Liver (tissue), 9 donors: Measurements from ENCODE around the gene UNC5B. TPM values are rescaled to one million over a fixed set of nuclear protein-coding genes. Genes with fewer than 3 reads are reported as not detected.

Experiments
- DNase-seq: peaks from one replicate; pipeline ENCODE4 v3.0.0-alpha.2; 2017; ENCODE audit warnings: low spot score
- H3K27ac ChIP-seq, 2 donors: one replicate each; pipeline ENCODE4 v1.7.0; 2013; ENCODE audit warnings: inconsistent platforms in 2 of 2, low read length in 2 of 2, control low read depth in 1 of 2, low read depth in 1 of 2, mild to moderate bottlenecking in 1 of 2
- H3K27me3 ChIP-seq, 4 donors: one replicate each; pipeline versions ENCODE4 v1.6.1 to v1.7.0; 2013; ENCODE audit warnings: low read length in 3 of 4, inconsistent platforms in 1 of 4, mild to moderate bottlenecking in 1 of 4, moderate library complexity in 1 of 4; ENCODE audit not compliant: control insufficient read depth in 4 of 4, insufficient read depth in 4 of 4
- H3K36me3 ChIP-seq, 4 donors: one replicate each; pipeline versions ENCODE4 v1.6.1 to v1.7.0; 2013; ENCODE audit warnings: low read length in 3 of 4, mild to moderate bottlenecking in 3 of 4, low read depth in 1 of 4, moderate library complexity in 1 of 4; ENCODE audit not compliant: control insufficient read depth in 4 of 4, insufficient read depth in 3 of 4
- H3K4me1 ChIP-seq, 4 donors: one replicate each; pipeline versions ENCODE4 v1.6.1 to v1.7.0; 2013; ENCODE audit warnings: low read length in 3 of 4, mild to moderate bottlenecking in 3 of 4, moderate library complexity in 1 of 4; ENCODE audit not compliant: control insufficient read depth in 4 of 4, insufficient read depth in 4 of 4
- H3K4me3 ChIP-seq, 3 donors: one replicate each; pipeline versions ENCODE4 v1.6.1 to v1.7.0; 2013; ENCODE audit warnings: low read length in 3 of 3, control low read depth in 1 of 3, low read depth in 1 of 3, mild to moderate bottlenecking in 1 of 3
- H3K9ac ChIP-seq, 2 donors: one replicate each; pipeline ENCODE4 v1.7.0; 2013; ENCODE audit warnings: low read length in 2 of 2, mild to moderate bottlenecking in 2 of 2, moderate library complexity in 2 of 2, control low read depth in 1 of 2, low read depth in 1 of 2
- H3K9me3 ChIP-seq, 4 donors: one replicate each; pipeline versions ENCODE4 v1.6.1 to v1.7.0; 2013; ENCODE audit warnings: low read length in 3 of 4; ENCODE audit not compliant: control insufficient read depth in 4 of 4
- FOXA1 ChIP-seq: IDR thresholded peaks from 2 replicates; pipeline ENCODE4 v1.6.1; 2016; ENCODE audit warnings: antibody characterized with exemption
- FOXA2 ChIP-seq: IDR thresholded peaks from 2 replicates; pipeline ENCODE4 v1.6.1; 2016; ENCODE audit warnings: antibody characterized with exemption
- HNF4G ChIP-seq: IDR thresholded peaks from 2 replicates; pipeline ENCODE4 v1.6.1; 2016; ENCODE audit warnings: antibody characterized with exemption
- MAX ChIP-seq: IDR thresholded peaks from 2 replicates; pipeline ENCODE4 v1.6.1; 2016; ENCODE audit warnings: antibody characterized with exemption
- RAD21 ChIP-seq, 2 donors: IDR thresholded peaks; 2 replicates each; pipeline ENCODE4 v1.6.1; 2016; ENCODE audit warnings: antibody characterized with exemption in 2 of 2, mild to moderate bottlenecking in 2 of 2
- SP1 ChIP-seq: IDR thresholded peaks from 2 replicates; pipeline ENCODE4 v1.6.1; 2018; ENCODE audit warnings: antibody characterized with exemption, mild to moderate bottlenecking
- YY1 ChIP-seq: IDR thresholded peaks from 2 replicates; pipeline ENCODE4 v1.6.1; 2016; ENCODE audit warnings: antibody characterized with exemption, mild to moderate bottlenecking
- WGBS: extraction: QIAGEN DNeasy Blood & Tissue Kit; methylation state at CpG from one replicate; pipeline ENCODE4 v1.1.7; 2013; 5-methylcytosine and 5-hydroxymethylcytosine counted together
- polyA plus RNA-seq, 2 donors: library from polyadenylated mRNA; stranded (reverse) in 1 of 2; unstranded in 1 of 2; fragments of 200-250 nt in 1 of 2; fragments of >200 nt in 1 of 2; fragmentation: Nextera tagmentation in 1 of 2; extraction: Ambion mirVana in 1 of 2; gene quantifications; one replicate each; pipeline versions ENCODE4 v1.2.1 to v1.2.3, GENCODE V29; 2013 to 2015
- total RNA-seq, 2 donors: library from RNA; depleted of rRNA; stranded (reverse); fragments of >200 nt; gene quantifications; one replicate each; pipeline ENCODE4 v1.2.3, GENCODE V29; 2014
- TF ChIP-seq, protein P1 (sequence below): IDR thresholded peaks from 2 replicates; pipeline ENCODE4 v1.6.1; 2016; ENCODE audit warnings: antibody characterized with exemption, mild to moderate bottlenecking
- TF ChIP-seq, protein P2 (sequence below): IDR thresholded peaks from 2 replicates; pipeline ENCODE4 v1.6.1; 2016; ENCODE audit warnings: antibody characterized with exemption
- TF ChIP-seq, protein P3 (sequence below): fragments of 150-350 bp; IDR thresholded peaks from 2 replicates; pipeline ENCODE4 v1.5.1; 2017; ENCODE audit warnings: improper control_type of control experiment, low read depth, low read length; ENCODE audit not compliant: missing input control
- donor health status: healthy.
- donor health status: healthy.
- donor health status: healthy.
- donor health status: healthy.
- donor health status: healthy.

UNC5B gene
- total and polyA plus RNA-seq, 4 donors, result 0.56 to 1.8 (median 1.3) TPM

- H3K27me3 ChIP-seq, result no peaks in the 10 kb centered on the region
- H3K4me3 ChIP-seq, result no peak overlapping the region
- no peak overlapping the region for H3K9ac ChIP-seq
- no peak overlapping the region for H3K27ac ChIP-seq
- no peak for DNase-seq
- H3K4me1 ChIP-seq, result peaks cover 0 to 23% (median 1%) of the 10 kb centered on the region in 4 donors
- H3K9me3 ChIP-seq, result no peaks in the 10 kb centered on the region
- no peaks in the 10 kb centered on the region for H3K36me3 ChIP-seq
- TF ChIP-seq YY1, result no peak
- no peak for TF ChIP-seq FOXA1
- TF ChIP-seq, protein P1, sequence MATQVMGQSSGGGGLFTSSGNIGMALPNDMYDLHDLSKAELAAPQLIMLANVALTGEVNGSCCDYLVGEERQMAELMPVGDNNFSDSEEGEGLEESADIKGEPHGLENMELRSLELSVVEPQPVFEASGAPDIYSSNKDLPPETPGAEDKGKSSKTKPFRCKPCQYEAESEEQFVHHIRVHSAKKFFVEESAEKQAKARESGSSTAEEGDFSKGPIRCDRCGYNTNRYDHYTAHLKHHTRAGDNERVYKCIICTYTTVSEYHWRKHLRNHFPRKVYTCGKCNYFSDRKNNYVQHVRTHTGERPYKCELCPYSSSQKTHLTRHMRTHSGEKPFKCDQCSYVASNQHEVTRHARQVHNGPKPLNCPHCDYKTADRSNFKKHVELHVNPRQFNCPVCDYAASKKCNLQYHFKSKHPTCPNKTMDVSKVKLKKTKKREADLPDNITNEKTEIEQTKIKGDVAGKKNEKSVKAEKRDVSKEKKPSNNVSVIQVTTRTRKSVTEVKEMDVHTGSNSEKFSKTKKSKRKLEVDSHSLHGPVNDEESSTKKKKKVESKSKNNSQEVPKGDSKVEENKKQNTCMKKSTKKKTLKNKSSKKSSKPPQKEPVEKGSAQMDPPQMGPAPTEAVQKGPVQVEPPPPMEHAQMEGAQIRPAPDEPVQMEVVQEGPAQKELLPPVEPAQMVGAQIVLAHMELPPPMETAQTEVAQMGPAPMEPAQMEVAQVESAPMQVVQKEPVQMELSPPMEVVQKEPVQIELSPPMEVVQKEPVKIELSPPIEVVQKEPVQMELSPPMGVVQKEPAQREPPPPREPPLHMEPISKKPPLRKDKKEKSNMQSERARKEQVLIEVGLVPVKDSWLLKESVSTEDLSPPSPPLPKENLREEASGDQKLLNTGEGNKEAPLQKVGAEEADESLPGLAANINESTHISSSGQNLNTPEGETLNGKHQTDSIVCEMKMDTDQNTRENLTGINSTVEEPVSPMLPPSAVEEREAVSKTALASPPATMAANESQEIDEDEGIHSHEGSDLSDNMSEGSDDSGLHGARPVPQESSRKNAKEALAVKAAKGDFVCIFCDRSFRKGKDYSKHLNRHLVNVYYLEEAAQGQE, result no peak
- WGBS, result 82% methylated on average over 15 of the region's 15 CpGs
Measured at GRCh38 chr10:71236822-71237682, 24.7 kb downstream of the UNC5B start.

GRCh38 chr10:71237843-71238623 lies 25.7 kb downstream of the UNC5B start:
- TF ChIP-seq, protein P2, sequence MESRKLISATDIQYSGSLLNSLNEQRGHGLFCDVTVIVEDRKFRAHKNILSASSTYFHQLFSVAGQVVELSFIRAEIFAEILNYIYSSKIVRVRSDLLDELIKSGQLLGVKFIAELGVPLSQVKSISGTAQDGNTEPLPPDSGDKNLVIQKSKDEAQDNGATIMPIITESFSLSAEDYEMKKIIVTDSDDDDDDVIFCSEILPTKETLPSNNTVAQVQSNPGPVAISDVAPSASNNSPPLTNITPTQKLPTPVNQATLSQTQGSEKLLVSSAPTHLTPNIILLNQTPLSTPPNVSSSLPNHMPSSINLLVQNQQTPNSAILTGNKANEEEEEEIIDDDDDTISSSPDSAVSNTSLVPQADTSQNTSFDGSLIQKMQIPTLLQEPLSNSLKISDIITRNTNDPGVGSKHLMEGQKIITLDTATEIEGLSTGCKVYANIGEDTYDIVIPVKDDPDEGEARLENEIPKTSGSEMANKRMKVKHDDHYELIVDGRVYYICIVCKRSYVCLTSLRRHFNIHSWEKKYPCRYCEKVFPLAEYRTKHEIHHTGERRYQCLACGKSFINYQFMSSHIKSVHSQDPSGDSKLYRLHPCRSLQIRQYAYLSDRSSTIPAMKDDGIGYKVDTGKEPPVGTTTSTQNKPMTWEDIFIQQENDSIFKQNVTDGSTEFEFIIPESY, result no peak
- TF ChIP-seq, protein P3, sequence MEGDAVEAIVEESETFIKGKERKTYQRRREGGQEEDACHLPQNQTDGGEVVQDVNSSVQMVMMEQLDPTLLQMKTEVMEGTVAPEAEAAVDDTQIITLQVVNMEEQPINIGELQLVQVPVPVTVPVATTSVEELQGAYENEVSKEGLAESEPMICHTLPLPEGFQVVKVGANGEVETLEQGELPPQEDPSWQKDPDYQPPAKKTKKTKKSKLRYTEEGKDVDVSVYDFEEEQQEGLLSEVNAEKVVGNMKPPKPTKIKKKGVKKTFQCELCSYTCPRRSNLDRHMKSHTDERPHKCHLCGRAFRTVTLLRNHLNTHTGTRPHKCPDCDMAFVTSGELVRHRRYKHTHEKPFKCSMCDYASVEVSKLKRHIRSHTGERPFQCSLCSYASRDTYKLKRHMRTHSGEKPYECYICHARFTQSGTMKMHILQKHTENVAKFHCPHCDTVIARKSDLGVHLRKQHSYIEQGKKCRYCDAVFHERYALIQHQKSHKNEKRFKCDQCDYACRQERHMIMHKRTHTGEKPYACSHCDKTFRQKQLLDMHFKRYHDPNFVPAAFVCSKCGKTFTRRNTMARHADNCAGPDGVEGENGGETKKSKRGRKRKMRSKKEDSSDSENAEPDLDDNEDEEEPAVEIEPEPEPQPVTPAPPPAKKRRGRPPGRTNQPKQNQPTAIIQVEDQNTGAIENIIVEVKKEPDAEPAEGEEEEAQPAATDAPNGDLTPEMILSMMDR, result no peak
- TF ChIP-seq HNF4G (no peak), FOXA2 (no peak), SP1 (no peak), RAD21 (IDR thresholded peaks at IDR 0.05) (no peak), MAX (no peak), YY1 (no peak)
- no peak overlapping the region for H3K9ac ChIP-seq
- H3K4me3 ChIP-seq, result no peak overlapping the region
- WGBS, result 86% methylated on average over 11 of the region's 11 CpGs
- H3K36me3 ChIP-seq, result no peaks in the 10 kb centered on the region
- no peaks in the 10 kb centered on the region for H3K9me3 ChIP-seq
- no peak overlapping the region for H3K27ac ChIP-seq
- DNase-seq, result no peak
- H3K27me3 ChIP-seq, result no peaks in the 10 kb centered on the region
- H3K4me1 ChIP-seq, result peaks cover 0 to 23% (median 1%) of the 10 kb centered on the region in 4 donors
